ENCODE results near the gene TCAF1. TPM values are rescaled to one million over a fixed set of nuclear protein-coding genes. Genes with fewer than 3 reads are reported as not detected.

Gene TCAF1, protein sequence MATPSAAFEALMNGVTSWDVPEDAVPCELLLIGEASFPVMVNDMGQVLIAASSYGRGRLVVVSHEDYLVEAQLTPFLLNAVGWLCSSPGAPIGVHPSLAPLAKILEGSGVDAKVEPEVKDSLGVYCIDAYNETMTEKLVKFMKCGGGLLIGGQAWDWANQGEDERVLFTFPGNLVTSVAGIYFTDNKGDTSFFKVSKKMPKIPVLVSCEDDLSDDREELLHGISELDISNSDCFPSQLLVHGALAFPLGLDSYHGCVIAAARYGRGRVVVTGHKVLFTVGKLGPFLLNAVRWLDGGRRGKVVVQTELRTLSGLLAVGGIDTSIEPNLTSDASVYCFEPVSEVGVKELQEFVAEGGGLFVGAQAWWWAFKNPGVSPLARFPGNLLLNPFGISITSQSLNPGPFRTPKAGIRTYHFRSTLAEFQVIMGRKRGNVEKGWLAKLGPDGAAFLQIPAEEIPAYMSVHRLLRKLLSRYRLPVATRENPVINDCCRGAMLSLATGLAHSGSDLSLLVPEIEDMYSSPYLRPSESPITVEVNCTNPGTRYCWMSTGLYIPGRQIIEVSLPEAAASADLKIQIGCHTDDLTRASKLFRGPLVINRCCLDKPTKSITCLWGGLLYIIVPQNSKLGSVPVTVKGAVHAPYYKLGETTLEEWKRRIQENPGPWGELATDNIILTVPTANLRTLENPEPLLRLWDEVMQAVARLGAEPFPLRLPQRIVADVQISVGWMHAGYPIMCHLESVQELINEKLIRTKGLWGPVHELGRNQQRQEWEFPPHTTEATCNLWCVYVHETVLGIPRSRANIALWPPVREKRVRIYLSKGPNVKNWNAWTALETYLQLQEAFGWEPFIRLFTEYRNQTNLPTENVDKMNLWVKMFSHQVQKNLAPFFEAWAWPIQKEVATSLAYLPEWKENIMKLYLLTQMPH
- total RNA-seq, result 45.4 and 56.9 TPM in 2 replicates

DNA sequence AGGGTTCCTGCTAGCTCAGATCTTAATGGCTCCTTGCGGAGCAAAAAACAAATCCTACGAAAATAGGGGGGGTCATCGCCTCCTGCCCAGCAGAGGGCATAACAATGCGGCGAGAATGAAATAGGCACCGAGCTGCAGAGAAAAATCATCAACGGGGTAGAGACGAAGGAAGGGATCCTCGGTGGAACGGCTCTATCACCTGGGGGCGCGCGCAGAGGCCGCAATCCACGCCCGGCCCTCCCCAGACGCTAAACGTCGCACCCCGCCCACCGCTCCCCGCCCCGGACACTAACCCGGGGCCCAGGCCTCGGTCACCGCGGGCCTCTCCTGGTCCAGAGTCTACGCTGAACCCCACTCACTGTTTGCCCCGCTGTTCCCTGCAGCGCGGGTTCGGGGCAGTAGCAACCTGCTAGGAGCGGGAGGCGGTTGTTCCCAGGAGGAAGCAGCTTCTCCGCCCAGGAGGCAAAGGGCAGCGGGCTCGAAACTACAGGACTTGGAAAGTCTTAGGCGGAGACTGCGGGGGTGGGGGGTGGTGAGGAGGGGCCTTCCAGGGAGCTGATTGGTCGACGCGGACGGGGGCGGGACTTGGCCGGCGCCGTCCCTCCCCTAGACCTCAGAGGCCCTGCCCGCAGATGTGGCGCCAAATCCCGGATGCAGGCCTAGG, at the start of gene TCAF1:
TSS of gene TCAF1 (minus strand) at position 509 of the 664 bp plus-strand sequence. CDS start 25,568 bp downstream, outside the sequence.

DNA sequence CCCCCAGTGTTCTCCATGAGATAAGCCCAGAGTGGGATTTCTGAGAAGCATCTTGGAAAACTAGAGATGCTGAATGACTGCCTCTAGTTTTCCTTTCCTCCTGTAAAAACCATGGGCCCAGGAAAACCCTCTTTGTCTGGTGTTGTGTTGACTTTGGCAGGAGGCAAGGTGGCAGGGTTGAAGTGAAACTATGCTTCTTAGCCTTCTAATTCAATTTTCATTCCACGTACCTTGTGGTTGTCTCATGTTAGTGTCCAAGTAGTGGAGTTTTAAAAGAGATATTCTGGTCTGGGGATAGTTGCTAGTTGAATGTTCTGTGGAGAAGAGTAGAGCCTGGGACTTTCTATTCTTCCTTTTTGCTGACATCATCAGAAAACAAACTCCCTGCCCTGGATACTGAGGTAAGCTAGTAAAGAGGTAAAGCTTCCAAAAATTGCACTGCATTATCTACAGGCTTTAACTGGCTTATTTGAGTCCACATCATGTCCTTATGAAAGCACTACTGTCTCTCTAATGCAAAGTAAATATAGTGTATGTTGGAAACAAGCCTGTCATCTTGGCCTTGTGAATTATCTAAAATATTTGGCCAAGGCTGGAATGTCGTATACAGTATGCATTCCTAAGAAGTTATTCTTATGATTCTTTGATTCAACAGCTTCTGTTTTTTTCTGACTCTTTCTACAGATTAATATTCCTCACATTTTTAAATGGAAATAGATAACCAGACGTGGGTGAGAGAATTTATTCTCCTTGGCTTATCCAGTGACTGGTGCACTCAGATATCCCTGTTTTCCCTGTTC, 32.8 kb upstream of the TCAF1 start, which contains the start of gene OR2F2:
TSS of gene OR2F2 (plus strand) at position 708 of the 800 bp plus-strand sequence. CDS start at position 708, 0 bp downstream.

Other genes with a start within 250 kb of the TCAF1 start
- gene CTAGE6, start 144.5 kb downstream of the TCAF1 start, total RNA-seq, result 0.05 TPM in 1 of 2 replicates, not detected in the other
- not detected in 2 replicates for gene OR2F2, start 33.1 kb upstream of the TCAF1 start, total RNA-seq
- gene OR2F1, start 52.7 kb upstream of the TCAF1 start, total RNA-seq, result not detected in 2 replicates
- gene OR6B1, start 98.1 kb upstream of the TCAF1 start, total RNA-seq, result not detected in 2 replicates
- gene OR2A5, start 146.8 kb upstream of the TCAF1 start, total RNA-seq, result not detected in 2 replicates
- gene OR2A25, start 167.6 kb upstream of the TCAF1 start, total RNA-seq, result not detected in 2 replicates
- not detected in 2 replicates for gene OR2A12, start 184.1 kb upstream of the TCAF1 start, total RNA-seq
- gene OR2A2, start 207.4 kb upstream of the TCAF1 start, total RNA-seq, result not detected in 2 replicates
- not detected in 2 replicates for gene OR2A14, start 221.0 kb upstream of the TCAF1 start, total RNA-seq